HL-60 (cell line): ENCODE results near the gene ADCY3.

ENCODE experiments used
- GABPA ChIP-seq: IDR thresholded peaks from 2 replicates; pipeline ENCODE4 v1.6.1; 2012; ENCODE audit warnings: low read depth
- POLR2AphosphoS5 ChIP-seq: IDR thresholded peaks from 2 replicates; pipeline ENCODE4 v1.6.1; 2012; ENCODE audit warnings: low read depth
- SPI1 ChIP-seq: IDR thresholded peaks from 2 replicates; pipeline ENCODE4 v1.6.1; 2012; ENCODE audit warnings: low read depth, mild to moderate bottlenecking, borderline replicate concordance
- TF ChIP-seq, protein P1 (sequence below): IDR thresholded peaks from one replicate; pipeline ENCODE4 v1.5.1; 2011; ENCODE audit warnings: low read length, control low read depth, inconsistent platforms; ENCODE audit not compliant: insufficient read depth
- TF ChIP-seq, protein P2 (sequence below): IDR thresholded peaks from 2 replicates; pipeline ENCODE4 v1.6.1; 2012; ENCODE audit warnings: low read depth; ENCODE audit not compliant: insufficient replicate concordance

DNA sequence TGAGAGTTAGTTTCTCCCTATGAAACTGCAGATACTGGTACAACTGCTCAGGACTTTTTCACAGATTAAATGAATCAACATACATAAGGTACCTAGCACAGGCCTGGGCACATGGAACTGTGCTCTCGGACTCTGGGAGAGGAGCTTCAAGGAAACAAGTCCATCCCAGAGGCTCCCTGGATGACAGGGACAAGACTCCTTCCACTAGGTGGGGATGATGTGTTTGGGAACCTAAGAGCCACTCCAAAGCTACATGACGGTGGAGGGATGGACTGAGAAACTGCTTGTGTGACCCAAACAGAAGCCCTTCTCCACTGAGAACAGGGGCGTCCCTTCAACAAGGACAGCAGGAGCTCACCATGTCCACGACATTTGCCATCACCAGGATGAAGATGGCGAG, 89.7 kb downstream of the ADCY3 start:
- TF ChIP-seq, protein P1, sequence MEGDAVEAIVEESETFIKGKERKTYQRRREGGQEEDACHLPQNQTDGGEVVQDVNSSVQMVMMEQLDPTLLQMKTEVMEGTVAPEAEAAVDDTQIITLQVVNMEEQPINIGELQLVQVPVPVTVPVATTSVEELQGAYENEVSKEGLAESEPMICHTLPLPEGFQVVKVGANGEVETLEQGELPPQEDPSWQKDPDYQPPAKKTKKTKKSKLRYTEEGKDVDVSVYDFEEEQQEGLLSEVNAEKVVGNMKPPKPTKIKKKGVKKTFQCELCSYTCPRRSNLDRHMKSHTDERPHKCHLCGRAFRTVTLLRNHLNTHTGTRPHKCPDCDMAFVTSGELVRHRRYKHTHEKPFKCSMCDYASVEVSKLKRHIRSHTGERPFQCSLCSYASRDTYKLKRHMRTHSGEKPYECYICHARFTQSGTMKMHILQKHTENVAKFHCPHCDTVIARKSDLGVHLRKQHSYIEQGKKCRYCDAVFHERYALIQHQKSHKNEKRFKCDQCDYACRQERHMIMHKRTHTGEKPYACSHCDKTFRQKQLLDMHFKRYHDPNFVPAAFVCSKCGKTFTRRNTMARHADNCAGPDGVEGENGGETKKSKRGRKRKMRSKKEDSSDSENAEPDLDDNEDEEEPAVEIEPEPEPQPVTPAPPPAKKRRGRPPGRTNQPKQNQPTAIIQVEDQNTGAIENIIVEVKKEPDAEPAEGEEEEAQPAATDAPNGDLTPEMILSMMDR, result no peak
- TF ChIP-seq POLR2AphosphoS5 (no peak; the same call in 1 of the 2 replicates), GABPA (no peak), SPI1 (no peak)
- TF ChIP-seq, protein P2, sequence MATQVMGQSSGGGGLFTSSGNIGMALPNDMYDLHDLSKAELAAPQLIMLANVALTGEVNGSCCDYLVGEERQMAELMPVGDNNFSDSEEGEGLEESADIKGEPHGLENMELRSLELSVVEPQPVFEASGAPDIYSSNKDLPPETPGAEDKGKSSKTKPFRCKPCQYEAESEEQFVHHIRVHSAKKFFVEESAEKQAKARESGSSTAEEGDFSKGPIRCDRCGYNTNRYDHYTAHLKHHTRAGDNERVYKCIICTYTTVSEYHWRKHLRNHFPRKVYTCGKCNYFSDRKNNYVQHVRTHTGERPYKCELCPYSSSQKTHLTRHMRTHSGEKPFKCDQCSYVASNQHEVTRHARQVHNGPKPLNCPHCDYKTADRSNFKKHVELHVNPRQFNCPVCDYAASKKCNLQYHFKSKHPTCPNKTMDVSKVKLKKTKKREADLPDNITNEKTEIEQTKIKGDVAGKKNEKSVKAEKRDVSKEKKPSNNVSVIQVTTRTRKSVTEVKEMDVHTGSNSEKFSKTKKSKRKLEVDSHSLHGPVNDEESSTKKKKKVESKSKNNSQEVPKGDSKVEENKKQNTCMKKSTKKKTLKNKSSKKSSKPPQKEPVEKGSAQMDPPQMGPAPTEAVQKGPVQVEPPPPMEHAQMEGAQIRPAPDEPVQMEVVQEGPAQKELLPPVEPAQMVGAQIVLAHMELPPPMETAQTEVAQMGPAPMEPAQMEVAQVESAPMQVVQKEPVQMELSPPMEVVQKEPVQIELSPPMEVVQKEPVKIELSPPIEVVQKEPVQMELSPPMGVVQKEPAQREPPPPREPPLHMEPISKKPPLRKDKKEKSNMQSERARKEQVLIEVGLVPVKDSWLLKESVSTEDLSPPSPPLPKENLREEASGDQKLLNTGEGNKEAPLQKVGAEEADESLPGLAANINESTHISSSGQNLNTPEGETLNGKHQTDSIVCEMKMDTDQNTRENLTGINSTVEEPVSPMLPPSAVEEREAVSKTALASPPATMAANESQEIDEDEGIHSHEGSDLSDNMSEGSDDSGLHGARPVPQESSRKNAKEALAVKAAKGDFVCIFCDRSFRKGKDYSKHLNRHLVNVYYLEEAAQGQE, result no peak
